ENCODE data around the gene CDH5.

DNA sequence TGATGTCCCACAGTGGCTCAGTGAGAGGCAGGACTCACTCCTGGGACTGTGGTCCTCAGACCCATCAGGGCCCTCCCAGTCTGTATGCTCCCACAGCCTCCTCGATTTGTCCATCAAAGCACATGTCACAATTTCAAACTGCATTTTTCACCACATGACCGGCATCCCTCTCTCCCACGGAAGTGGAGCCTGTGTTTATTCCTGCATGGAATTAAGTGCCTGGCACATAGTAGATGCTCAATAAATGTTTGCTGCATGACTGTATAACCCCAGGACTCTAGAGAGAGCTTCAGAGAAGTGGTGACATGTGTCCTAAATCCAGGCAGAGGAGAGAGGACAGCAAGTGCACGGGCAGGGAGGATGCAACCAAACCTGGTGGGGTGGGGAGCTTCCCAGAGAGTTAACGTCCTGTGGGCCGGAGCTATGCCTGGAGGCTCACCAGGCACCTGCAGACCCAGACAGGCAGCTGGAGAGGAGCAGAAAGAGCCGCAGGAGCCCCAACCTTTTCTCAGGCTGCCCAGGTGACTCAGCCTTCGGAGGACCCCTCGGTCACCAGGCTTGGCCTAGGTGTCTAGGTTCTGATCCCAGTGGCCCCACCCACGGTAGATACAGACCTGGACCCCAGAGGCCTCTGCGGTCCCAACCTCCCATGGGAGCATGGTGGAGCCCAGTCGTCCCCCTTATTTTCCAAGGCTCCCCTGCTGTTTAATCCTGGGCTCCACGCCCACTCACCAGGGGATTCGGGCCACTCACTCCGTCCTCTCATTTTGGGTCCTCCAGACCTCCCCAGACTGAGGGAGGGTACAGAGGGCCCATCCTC is 5.8 kb downstream of the CDH5 start:
- TF ChIP-seq, protein P1, sequence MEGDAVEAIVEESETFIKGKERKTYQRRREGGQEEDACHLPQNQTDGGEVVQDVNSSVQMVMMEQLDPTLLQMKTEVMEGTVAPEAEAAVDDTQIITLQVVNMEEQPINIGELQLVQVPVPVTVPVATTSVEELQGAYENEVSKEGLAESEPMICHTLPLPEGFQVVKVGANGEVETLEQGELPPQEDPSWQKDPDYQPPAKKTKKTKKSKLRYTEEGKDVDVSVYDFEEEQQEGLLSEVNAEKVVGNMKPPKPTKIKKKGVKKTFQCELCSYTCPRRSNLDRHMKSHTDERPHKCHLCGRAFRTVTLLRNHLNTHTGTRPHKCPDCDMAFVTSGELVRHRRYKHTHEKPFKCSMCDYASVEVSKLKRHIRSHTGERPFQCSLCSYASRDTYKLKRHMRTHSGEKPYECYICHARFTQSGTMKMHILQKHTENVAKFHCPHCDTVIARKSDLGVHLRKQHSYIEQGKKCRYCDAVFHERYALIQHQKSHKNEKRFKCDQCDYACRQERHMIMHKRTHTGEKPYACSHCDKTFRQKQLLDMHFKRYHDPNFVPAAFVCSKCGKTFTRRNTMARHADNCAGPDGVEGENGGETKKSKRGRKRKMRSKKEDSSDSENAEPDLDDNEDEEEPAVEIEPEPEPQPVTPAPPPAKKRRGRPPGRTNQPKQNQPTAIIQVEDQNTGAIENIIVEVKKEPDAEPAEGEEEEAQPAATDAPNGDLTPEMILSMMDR (conservative IDR thresholded peaks at IDR 0.05; ENCODE audit: low read length), result no peak
- TF ChIP-seq EZH2phosphoT487 (IDR thresholded peaks at IDR 0.05; ENCODE audit: borderline replicate concordance, low read depth, low read length), result no peak
